GM12878 (cell line): ENCODE measurements around the gene HLA-F. TPM values are rescaled to one million over a fixed set of nuclear protein-coding genes. Genes with fewer than 3 reads are reported as not detected.

Experiments
- ATAC-seq: fragments of 200-7000 bp; cut with Tn5 transposase; 3 replicates; pipeline ENCODE4 v1.9.1; 2020; ENCODE audit warnings: mild to moderate bottlenecking, moderate library complexity
- BruUV-seq: library from RNA; stranded (reverse); fragments of 400-500 nt; replicated peaks from 2 replicates; lab custom pipeline; 2021; lab: Mats Ljungman, UMichigan
- CTCF ChIA-PET: fragments of 300-600 bp; sonication (Branson Sonifier 250); formaldehyde crosslinking; extraction: SDS; loops from one replicate; lab custom pipeline; 2021; ENCODE audit warnings: inconsistent platforms; lab: Yijun Ruan, JAX
- POLR2A ChIA-PET: fragments of 350-600 bp; formaldehyde crosslinking; extraction: SDS; loops from one replicate; lab custom pipeline; 2021; ENCODE audit warnings: inconsistent platforms; lab: Charles Lee
- RAD21 ChIA-PET: fragments of 300-600 bp; sonication (Branson Sonifier 250); formaldehyde crosslinking; loops from one replicate; lab custom pipeline; 2023; ENCODE audit warnings: antibody characterized with exemption; ENCODE audit not compliant: unreplicated experiment; lab: Charles Lee
- SMC1A ChIA-PET: fragments of 300-600 bp; sonication (Branson Sonifier 250); formaldehyde crosslinking; loops from one replicate; lab custom pipeline; 2023; ENCODE audit not compliant: unreplicated experiment, uncharacterized antibody; lab: Charles Lee
- DNase-seq: peaks from one replicate; pipeline ENCODE4 v3.0.0-alpha.2; 2011; ENCODE audit warnings: low read depth, low spot score
- FAIRE-seq: peaks from 3 replicates; lab custom pipeline; 2011; peaks lifted over from hg19 to GRCh38; lab: Jason Lieb, UNC
- H2AFZ ChIP-seq: 2 replicates; pipeline ENCODE4 v1.6.0; 2011; ENCODE audit warnings: low read depth, low read length, control low read depth; ENCODE audit not compliant: control insufficient read depth
- H3K27ac ChIP-seq: 2 replicates; pipeline ENCODE4 v1.5.1; 2011; ENCODE audit warnings: control low read depth; ENCODE audit not compliant: control insufficient read depth, insufficient read depth
- H3K27me3 ChIP-seq, 2 experiments: replicated peaks in 1 of 2; 2 replicates each; pipeline versions ENCODE4 v1.6.0 to v1.6.1; 2011; ENCODE audit warnings: low read length in 1 of 2; ENCODE audit not compliant: control insufficient read depth in 2 of 2, insufficient read depth in 2 of 2
- H3K36me3 ChIP-seq, 2 experiments: 2 replicates each; pipeline ENCODE4 v1.5.1; 2011; ENCODE audit warnings: low read length in 1 of 2; ENCODE audit not compliant: control insufficient read depth in 2 of 2, insufficient read depth in 2 of 2
- H3K4me1 ChIP-seq: 2 replicates; pipeline ENCODE4 v1.6.1; 2011; ENCODE audit warnings: mild to moderate bottlenecking, low read length, moderate library complexity, mixed read lengths; ENCODE audit not compliant: control insufficient read depth, insufficient read depth
- H3K4me2 ChIP-seq: 2 replicates; pipeline ENCODE4 v1.6.0; 2011; ENCODE audit warnings: control low read depth; ENCODE audit not compliant: control insufficient read depth, insufficient read depth
- H3K4me3 ChIP-seq: fragments of 200-600 bp; sonication (generic); 2 replicates; pipeline ENCODE4 v1.5.1; 2016
- H3K79me2 ChIP-seq: 2 replicates; pipeline ENCODE4 v1.6.0; 2011; ENCODE audit warnings: low read length; ENCODE audit not compliant: control insufficient read depth, insufficient read depth
- H3K9ac ChIP-seq: 2 replicates; pipeline ENCODE4 v1.8.0; 2011; ENCODE audit warnings: low read length, control low read depth, mixed read lengths; ENCODE audit not compliant: control insufficient read depth, insufficient read depth
- H3K9me3 ChIP-seq: replicated peaks from 3 replicates; pipeline ENCODE4 v1.5.1; 2011; ENCODE audit warnings: mild to moderate bottlenecking, low read length; ENCODE audit not compliant: control insufficient read depth, insufficient read depth
- H4K20me1 ChIP-seq: 2 replicates; pipeline ENCODE4 v1.6.0; 2011; ENCODE audit not compliant: control insufficient read depth, insufficient read depth
- BHLHE40 ChIP-seq, 2 experiments: fragments of 450-650 bp in 1 of 2; IDR thresholded peaks; 2 replicates each; pipeline ENCODE4 v1.6.1; 2011 to 2017; ENCODE audit warnings: low read depth in 2 of 2, borderline replicate concordance in 1 of 2, improper control_type of control experiment in 1 of 2, low read length in 1 of 2, mild to moderate bottlenecking in 1 of 2
- CBX3 ChIP-seq: fragments of 200-600 bp; sonication (generic); IDR thresholded peaks from 2 replicates; pipeline ENCODE4 v1.6.1; 2016; ENCODE audit warnings: low read depth, borderline replicate concordance
- CTCF ChIP-seq, 3 experiments: IDR thresholded peaks in 2 of 3; conservative IDR thresholded peaks in 1 of 3; 2 replicates each; pipeline ENCODE4 v1.5.1; 2011; ENCODE audit warnings: low read depth in 3 of 3, low read length in 3 of 3, mild to moderate bottlenecking in 3 of 3, control low read depth in 2 of 3, moderate library complexity in 2 of 3, inconsistent platforms in 1 of 3, mixed read lengths in 1 of 3; ENCODE audit not compliant: control insufficient read depth in 2 of 3, insufficient read depth in 1 of 3; ENCODE audit errors: extremely low read depth in 1 of 3
- MXI1 ChIP-seq: fragments of 150-350 bp; IDR thresholded peaks from 2 replicates; pipeline ENCODE4 v1.6.1; 2011; ENCODE audit warnings: low read depth, mild to moderate bottlenecking, inconsistent platforms, low read length, improper control_type of control experiment
- NFXL1 ChIP-seq: fragments of 450-650 bp; IDR thresholded peaks from 2 replicates; pipeline ENCODE4 v1.6.1; 2017; ENCODE audit warnings: antibody characterized with exemption, mild to moderate bottlenecking, borderline replicate concordance
- RELB ChIP-seq: fragments of 450-650 bp; IDR thresholded peaks from 2 replicates; pipeline ENCODE4 v1.6.1; 2017; ENCODE audit warnings: low read depth, mild to moderate bottlenecking, moderate library complexity
- WGBS: methylation state at CpG from one replicate; pipeline ENCODE4 v1.1.6; 2016; ENCODE audit warnings: low lambda C conversion rate; ENCODE audit not compliant: insufficient replicate concordance, insufficient coverage; ENCODE audit errors: missing lambda C conversion rate; 5-methylcytosine and 5-hydroxymethylcytosine counted together
- in situ Hi-C: fragments of 300-500 bp; cut with MboI; formaldehyde crosslinking; loops from 9 replicates; pipeline ENCODE4 v1.14.3; 2018; ENCODE audit warnings: mixed read lengths
- intact Hi-C: fragments of 100-400 bp; cut with micrococcal nuclease; formaldehyde crosslinking; loops from one replicate; pipeline ENCODE4 v1.14.2; 2022; ENCODE audit not compliant: unreplicated experiment
- polyA plus RNA-seq, 11 experiments: library from polyadenylated mRNA; depleted of rRNA in 4 of 11; unstranded in 6 of 11; stranded (reverse) in 5 of 11; fragments of >200 nt; fragmentation: Nextera tagmentation in 4 of 11; fragmentation: Illumina TruSeq in 1 of 11; extraction: Ambion mirVana in 4 of 11; extraction: Trizol in 1 of 11; gene quantifications; 1 replicate in 1 of 11; 2 replicates in 10 of 11; pipeline versions ENCODE4 v1.2.1 to v1.2.3, GENCODE V29; 2011 to 2016; ENCODE audit warnings: inconsistent platforms in 2 of 11, missing spikeins in 2 of 11, low read depth in 1 of 11
- total RNA-seq, 4 experiments: library from RNA; depleted of rRNA in 3 of 4; stranded (reverse); fragments of >200 nt in 3 of 4; fragmentation: Illumina TruSeq in 1 of 4; extraction: Trizol in 1 of 4; gene quantifications; 2 replicates each; pipeline versions ENCODE4 v1.2.1 to v1.2.3, GENCODE V29; 2013 to 2021
- TF ChIP-seq, protein P1 (sequence below): fragments of 450-650 bp; IDR thresholded peaks from 2 replicates; pipeline ENCODE4 v1.6.1; 2017; ENCODE audit warnings: mild to moderate bottlenecking, low read depth, inconsistent platforms; ENCODE audit not compliant: poor library complexity, severe bottlenecking
- TF ChIP-seq, protein P2 (sequence below): fragments of 450-650 bp; IDR thresholded peaks from 2 replicates; pipeline ENCODE4 v1.6.1; 2018; ENCODE audit warnings: borderline replicate concordance, mild to moderate bottlenecking; ENCODE audit not compliant: partially characterized antibody

Gene HLA-F
- total and polyA plus RNA-seq, 10 of the 15 experiments (the other 5 are each of a cell fraction or from before 2014, with no cell fraction given), result 30.1 to 342 (median 145) TPM

GRCh38 chr6:29757701-29758293 lies 34.6 kb downstream of the HLA-F start (continued):
- TF ChIP-seq CTCF (IDR thresholded peaks at IDR 0.05 in 2 of 3, conservative IDR thresholded peaks at IDR 0.05 in 1 of 3; ENCODE audit: control insufficient read depth in 2 of 3, extremely low read depth in 1 of 3, insufficient read depth in 1 of 3, low read depth in 3 of 3, low read length in 3 of 3), result no peak
- TF ChIP-seq, all 136 proteins: peak for 0

DNA sequence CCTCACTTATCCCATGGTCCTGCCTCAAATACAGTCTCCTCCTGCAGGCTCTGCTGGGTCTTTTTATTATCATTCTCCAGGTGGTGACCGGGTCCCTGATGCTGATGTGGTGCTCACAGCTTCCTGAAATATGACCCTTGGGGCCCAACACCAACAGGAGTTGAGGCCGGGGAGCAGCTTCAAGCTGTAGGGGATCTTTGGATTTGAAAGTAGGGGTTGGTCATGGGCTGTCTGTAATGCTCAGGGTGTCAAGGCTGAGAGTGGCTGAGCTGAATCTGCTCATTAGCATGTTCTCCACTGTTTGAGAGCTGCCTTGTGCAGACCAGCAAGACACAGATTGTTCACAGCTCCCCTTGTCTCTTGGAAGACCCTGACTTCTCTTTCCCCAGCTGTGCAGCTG lies 35.5 kb downstream of the HLA-F start:
- Histone ChIP-seq H3K79me2 (no peaks in the 10 kb centered on the region), H3K4me3 (no peak overlapping the region), H3K27me3 (no peaks in the 10 kb centered on the region), H3K36me3 (no peaks in the 10 kb centered on the region), H4K20me1 (no peaks in the 10 kb centered on the region), H3K9ac (no peak overlapping the region), H2AFZ (no peak overlapping the region; the same call in 1 of the 2 replicates), H3K9me3 (no peaks in the 10 kb centered on the region), H3K27ac (no peak overlapping the region), H3K4me2 (no peak overlapping the region), H3K4me1 (peaks cover 3% of the 10 kb centered on the region)
- FAIRE-seq (no peak), DNase-seq (no peak), ATAC-seq (no peak)
- ChIA-PET POLR2A (interaction anchor here (0.5 to 1.2 kb wide), 3 partner anchors 12 to 105 kb away, joined by 3 to 5 read pairs (median 3); no protein-coding TSS in a partner anchor), RAD21 (interaction anchor here (0.9 to 1.2 kb wide), 3 partner anchors 9 to 76 kb away, joined by 3 to 4 read pairs (median 4); no protein-coding TSS in a partner anchor), CTCF (interaction anchor here (0.6 to 3.0 kb wide), 11 partner anchors 10 to 108 kb away, joined by 3 to 22 read pairs (median 4); no protein-coding TSS in a partner anchor), SMC1A (interaction anchor here (0.9 to 1.7 kb wide), 3 partner anchors 17 to 109 kb away, joined by 3 to 4 read pairs (median 4); no protein-coding TSS in a partner anchor)
- in situ Hi-C loops (no loop called here), intact Hi-C loops (loop anchor here (10.0 kb wide), 1 partner anchor 104 kb away; the partner anchor contains the start of gene MOG)
- TF ChIP-seq BHLHE40 (IDR thresholded peaks at IDR 0.05; ENCODE audit: borderline replicate concordance in 1 of 2, low read depth in 2 of 2, low read length in 1 of 2), result no peak
- TF ChIP-seq, protein P1, sequence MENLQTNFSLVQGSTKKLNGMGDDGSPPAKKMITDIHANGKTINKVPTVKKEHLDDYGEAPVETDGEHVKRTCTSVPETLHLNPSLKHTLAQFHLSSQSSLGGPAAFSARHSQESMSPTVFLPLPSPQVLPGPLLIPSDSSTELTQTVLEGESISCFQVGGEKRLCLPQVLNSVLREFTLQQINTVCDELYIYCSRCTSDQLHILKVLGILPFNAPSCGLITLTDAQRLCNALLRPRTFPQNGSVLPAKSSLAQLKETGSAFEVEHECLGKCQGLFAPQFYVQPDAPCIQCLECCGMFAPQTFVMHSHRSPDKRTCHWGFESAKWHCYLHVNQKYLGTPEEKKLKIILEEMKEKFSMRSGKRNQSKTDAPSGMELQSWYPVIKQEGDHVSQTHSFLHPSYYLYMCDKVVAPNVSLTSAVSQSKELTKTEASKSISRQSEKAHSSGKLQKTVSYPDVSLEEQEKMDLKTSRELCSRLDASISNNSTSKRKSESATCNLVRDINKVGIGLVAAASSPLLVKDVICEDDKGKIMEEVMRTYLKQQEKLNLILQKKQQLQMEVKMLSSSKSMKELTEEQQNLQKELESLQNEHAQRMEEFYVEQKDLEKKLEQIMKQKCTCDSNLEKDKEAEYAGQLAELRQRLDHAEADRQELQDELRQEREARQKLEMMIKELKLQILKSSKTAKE, result no peak
- TF ChIP-seq, protein P2, sequence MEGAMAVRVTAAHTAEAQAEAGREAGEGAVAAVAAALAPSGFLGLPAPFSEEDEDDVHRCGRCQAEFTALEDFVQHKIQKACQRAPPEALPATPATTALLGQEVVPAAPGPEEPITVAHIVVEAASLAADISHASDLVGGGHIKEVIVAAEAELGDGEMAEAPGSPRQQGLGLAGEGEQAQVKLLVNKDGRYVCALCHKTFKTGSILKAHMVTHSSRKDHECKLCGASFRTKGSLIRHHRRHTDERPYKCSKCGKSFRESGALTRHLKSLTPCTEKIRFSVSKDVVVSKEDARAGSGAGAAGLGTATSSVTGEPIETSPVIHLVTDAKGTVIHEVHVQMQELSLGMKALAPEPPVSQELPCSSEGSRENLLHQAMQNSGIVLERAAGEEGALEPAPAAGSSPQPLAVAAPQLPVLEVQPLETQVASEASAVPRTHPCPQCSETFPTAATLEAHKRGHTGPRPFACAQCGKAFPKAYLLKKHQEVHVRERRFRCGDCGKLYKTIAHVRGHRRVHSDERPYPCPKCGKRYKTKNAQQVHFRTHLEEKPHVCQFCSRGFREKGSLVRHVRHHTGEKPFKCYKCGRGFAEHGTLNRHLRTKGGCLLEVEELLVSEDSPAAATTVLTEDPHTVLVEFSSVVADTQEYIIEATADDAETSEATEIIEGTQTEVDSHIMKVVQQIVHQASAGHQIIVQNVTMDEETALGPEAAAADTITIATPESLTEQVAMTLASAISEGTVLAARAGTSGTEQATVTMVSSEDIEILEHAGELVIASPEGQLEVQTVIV, result no peak
- TF ChIP-seq MXI1, result no peak
- TF ChIP-seq CBX3, result no peak
- TF ChIP-seq NFXL1, result no peak
- TF ChIP-seq RELB, result no peak
- BruUV-seq, result no TSS peak
- 33% methylated on average over 2 of the region's 2 CpGs for WGBS
